H9 (cell line): Measurements from ENCODE around the gene TNS2. TPM values are rescaled to one million over a fixed set of nuclear protein-coding genes. Genes with fewer than 3 reads are reported as not detected.

Experiments
- DNase-seq: peaks from one replicate; pipeline ENCODE4 v3.0.0-alpha.2; 2017
- H2AFZ ChIP-seq: one replicate; pipeline ENCODE4 v1.6.1; 2013; ENCODE audit warnings: mild to moderate bottlenecking, low read length, control low read depth, moderate library complexity
- H2AK5ac ChIP-seq: 2 replicates; pipeline ENCODE4 v1.6.1; 2013; ENCODE audit warnings: low read length, control low read depth, mixed read lengths; ENCODE audit not compliant: insufficient read length
- H2BK120ac ChIP-seq: one replicate; pipeline ENCODE4 v1.6.1; 2013; ENCODE audit warnings: low read depth, mild to moderate bottlenecking, low read length, control low read depth, inconsistent platforms; ENCODE audit not compliant: poor library complexity, severe bottlenecking
- H2BK12ac ChIP-seq: 2 replicates; pipeline ENCODE4 v1.6.1; 2013; ENCODE audit warnings: low read length, control low read depth, mixed read lengths, low read depth; ENCODE audit not compliant: insufficient read length
- H2BK15ac ChIP-seq: 2 replicates; pipeline ENCODE4 v1.6.1; 2013; ENCODE audit warnings: low read depth, low read length, control low read depth
- H2BK20ac ChIP-seq: one replicate; pipeline ENCODE4 v1.6.1; 2013; ENCODE audit warnings: low read depth, mild to moderate bottlenecking, low read length, control low read depth, inconsistent platforms; ENCODE audit not compliant: poor library complexity, severe bottlenecking
- H2BK5ac ChIP-seq: 2 replicates; pipeline ENCODE4 v1.6.1; 2013; ENCODE audit warnings: low read length, control low read depth, mixed read lengths; ENCODE audit not compliant: insufficient read length
- H3K14ac ChIP-seq: 2 replicates; pipeline ENCODE4 v1.6.1; 2013; ENCODE audit warnings: low read length, control low read depth; ENCODE audit not compliant: insufficient read depth
- H3K18ac ChIP-seq: 2 replicates; pipeline ENCODE4 v1.6.1; 2013; ENCODE audit warnings: low read depth, mild to moderate bottlenecking, mixed read lengths, low read length, control low read depth; ENCODE audit not compliant: insufficient read length
- H3K23ac ChIP-seq: 2 replicates; pipeline ENCODE4 v1.6.1; 2013; ENCODE audit warnings: low read length, control low read depth, mixed read lengths, low read depth; ENCODE audit not compliant: insufficient read length
- H3K23me2 ChIP-seq: 2 replicates; pipeline ENCODE4 v1.6.1; 2013; ENCODE audit warnings: low read depth, mild to moderate bottlenecking, mixed read lengths, low read length, control low read depth; ENCODE audit not compliant: insufficient read length, poor library complexity, severe bottlenecking
- H3K27ac ChIP-seq: 2 replicates; pipeline ENCODE4 v1.5.1; 2013; ENCODE audit warnings: low read length, control low read depth, mixed read lengths, low read depth; ENCODE audit not compliant: insufficient read length
- H3K27me3 ChIP-seq: 2 replicates; pipeline ENCODE4 v1.6.1; 2013; ENCODE audit warnings: low read length, control low read depth, inconsistent platforms; ENCODE audit not compliant: insufficient read depth
- H3K4ac ChIP-seq: 2 replicates; pipeline ENCODE4 v1.6.1; 2013; ENCODE audit warnings: low read depth, mild to moderate bottlenecking, control low read depth, inconsistent platforms, low read length, moderate library complexity
- H3K4me1 ChIP-seq: 2 replicates; pipeline ENCODE4 v1.6.1; 2013; ENCODE audit warnings: low read length, control low read depth, inconsistent platforms; ENCODE audit not compliant: insufficient read depth
- H3K4me2 ChIP-seq: 2 replicates; pipeline ENCODE4 v1.6.1; 2013; ENCODE audit warnings: low read length, control low read depth, mixed read lengths; ENCODE audit not compliant: insufficient read length, insufficient read depth
- H3K56ac ChIP-seq: 2 replicates; pipeline ENCODE4 v1.6.1; 2013; ENCODE audit warnings: low read depth, mild to moderate bottlenecking, mixed read lengths, low read length, control low read depth; ENCODE audit not compliant: insufficient read length
- H3K79me1 ChIP-seq: 2 replicates; pipeline ENCODE4 v1.6.1; 2013; ENCODE audit warnings: low read depth, mild to moderate bottlenecking, moderate library complexity, low read length, control low read depth, inconsistent platforms; ENCODE audit not compliant: insufficient read depth, poor library complexity, severe bottlenecking
- H3K79me2 ChIP-seq: 2 replicates; pipeline ENCODE4 v1.6.1; 2013; ENCODE audit warnings: low read length, control low read depth, inconsistent platforms; ENCODE audit not compliant: insufficient read depth
- H3K9ac ChIP-seq: 2 replicates; pipeline ENCODE4 v1.6.1; 2013; ENCODE audit warnings: low read length, control low read depth, mixed read lengths; ENCODE audit not compliant: insufficient read length; ENCODE audit errors: extremely low read depth
- H3K9me3 ChIP-seq: one replicate; pipeline ENCODE4 v1.6.1; 2013; ENCODE audit warnings: low read depth, low read length, inconsistent platforms; ENCODE audit not compliant: control insufficient read depth
- H3T11ph ChIP-seq: one replicate; pipeline ENCODE4 v1.6.1; 2013; ENCODE audit warnings: mild to moderate bottlenecking, low read length, control low read depth, inconsistent platforms
- H4K20me1 ChIP-seq: one replicate; pipeline ENCODE4 v1.6.1; 2013; ENCODE audit not compliant: control insufficient read depth, insufficient read length, insufficient read depth
- H4K5ac ChIP-seq: 2 replicates; pipeline ENCODE4 v1.6.1; 2013; ENCODE audit warnings: low read depth, mild to moderate bottlenecking, mixed read lengths, low read length, control low read depth; ENCODE audit not compliant: insufficient read length
- H4K8ac ChIP-seq: replicated peaks from 2 replicates; pipeline ENCODE4 v1.6.1; 2013; ENCODE audit warnings: low read length, control low read depth, mixed read lengths, low read depth; ENCODE audit not compliant: insufficient read length
- H4K91ac ChIP-seq: 2 replicates; pipeline ENCODE4 v1.6.1; 2013; ENCODE audit warnings: low read depth, mild to moderate bottlenecking, moderate library complexity, mixed read lengths, low read length, control low read depth; ENCODE audit not compliant: insufficient read length
- H3K27ac Mint-ChIP-seq, 3 experiments: 2 replicates in 2 of 3; 3 replicates in 1 of 3; pipeline ENCODE4 v1.8.0; 2020 to 2021; ENCODE audit warnings: mixed read lengths in 3 of 3, mild to moderate bottlenecking in 1 of 3, moderate library complexity in 1 of 3
- H3K27me3 Mint-ChIP-seq: 2 replicates; pipeline ENCODE4 v1.8.0; 2021; ENCODE audit warnings: low read depth, mild to moderate bottlenecking, moderate library complexity, mixed read lengths
- H3K36me3 Mint-ChIP-seq, 3 experiments: 2 replicates in 2 of 3; 3 replicates in 1 of 3; pipeline ENCODE4 v1.8.0; 2020 to 2021; ENCODE audit warnings: low read depth in 3 of 3, mixed read lengths in 3 of 3; ENCODE audit not compliant: insufficient read depth in 1 of 3
- H3K4me1 Mint-ChIP-seq, 2 experiments: 2 replicates each; pipeline ENCODE4 v1.8.0; 2020; ENCODE audit warnings: mixed read lengths in 2 of 2
- H3K4me3 Mint-ChIP-seq, 2 experiments: 2 replicates in 1 of 2; 3 replicates in 1 of 2; pipeline ENCODE4 v1.8.0; 2020 to 2021; ENCODE audit warnings: mild to moderate bottlenecking in 2 of 2, mixed read lengths in 2 of 2, moderate library complexity in 1 of 2
- H3K9me3 Mint-ChIP-seq, 2 experiments: 2 replicates in 1 of 2; 3 replicates in 1 of 2; pipeline ENCODE4 v1.8.0; 2020; ENCODE audit warnings: mild to moderate bottlenecking in 2 of 2, mixed read lengths in 2 of 2, moderate library complexity in 1 of 2
- WGBS: extraction: QIAGEN DNeasy Blood & Tissue Kit; methylation state at CpG from one replicate; pipeline ENCODE4 v1.1.7; 2013; ENCODE audit warnings: missing lambda C conversion rate, low lambda C conversion rate, mixed read lengths; ENCODE audit not compliant: insufficient read length; ENCODE audit errors: extremely low coverage; 5-methylcytosine and 5-hydroxymethylcytosine counted together
- total RNA-seq: library from RNA; stranded (reverse); gene quantifications from 2 replicates; pipeline ENCODE4 v1.2.1, GENCODE V29; 2021
- TF ChIP-seq, protein P1 (sequence below): fragments of 200-600 bp; sonication (generic); conservative IDR thresholded peaks from 3 replicates; pipeline ENCODE4 v1.8.0; 2021; ENCODE audit warnings: antibody characterized with exemption, mild to moderate bottlenecking

The TNS2 gene
- total RNA-seq, 1 experiment from 2014 or later: 4.5 TPM

DNA sequence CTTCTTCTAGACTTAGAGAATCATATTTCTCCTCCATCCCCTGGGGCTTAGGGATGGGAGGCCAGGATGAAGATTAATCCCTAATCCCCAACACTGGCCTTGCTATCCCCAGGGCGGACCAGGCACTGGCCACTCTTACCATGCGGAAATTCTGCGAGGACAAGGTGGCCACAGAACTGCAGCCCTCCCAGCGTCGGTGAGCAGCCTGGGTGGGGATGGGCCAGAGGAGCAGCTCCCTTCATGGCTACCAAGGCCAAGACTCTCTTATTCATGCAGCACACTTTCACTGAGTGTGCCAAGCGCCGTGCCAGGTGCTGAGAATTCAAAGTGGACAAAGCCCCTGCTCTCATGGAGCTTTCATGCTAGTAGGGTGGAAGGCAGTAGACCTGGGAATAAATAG, 7.0 kb downstream of the TNS2 start:
- Mint-ChIP-seq H3K27ac (no peak overlapping the region; a peak in 1 of 7 replicates), H3K36me3 (peaks cover 4 to 5% (median 4%) of the 10 kb centered on the region in 3 experiments; a peak in 5 of 7 replicates), H3K4me1 (peaks cover 14 to 18% of the 10 kb centered on the region in 2 experiments), H3K4me3 (no peak overlapping the region), H3K27me3 (peaks cover 46% of the 10 kb centered on the region), H3K9me3 (no peaks in the 10 kb centered on the region)
- no peak overlapping the region for H4K91ac ChIP-seq
- no peak overlapping the region for H2BK15ac ChIP-seq
- H2BK5ac ChIP-seq: no peak overlapping the region
- H3K9ac ChIP-seq: no peak overlapping the region
- H2BK120ac ChIP-seq: no peak overlapping the region
- no peak overlapping the region for H3K14ac ChIP-seq
- H3K4me2 ChIP-seq: no peak overlapping the region
- H3K27ac ChIP-seq: no peak overlapping the region
- no peaks in the 10 kb centered on the region; the same call in 1 of the 2 replicates for H3K79me2 ChIP-seq
- no peak overlapping the region for H3K56ac ChIP-seq
- no peaks in the 10 kb centered on the region; the same call in 1 of the 2 replicates for H3K27me3 ChIP-seq
- no peak overlapping the region for H3K23ac ChIP-seq
- TF ChIP-seq, protein P1, sequence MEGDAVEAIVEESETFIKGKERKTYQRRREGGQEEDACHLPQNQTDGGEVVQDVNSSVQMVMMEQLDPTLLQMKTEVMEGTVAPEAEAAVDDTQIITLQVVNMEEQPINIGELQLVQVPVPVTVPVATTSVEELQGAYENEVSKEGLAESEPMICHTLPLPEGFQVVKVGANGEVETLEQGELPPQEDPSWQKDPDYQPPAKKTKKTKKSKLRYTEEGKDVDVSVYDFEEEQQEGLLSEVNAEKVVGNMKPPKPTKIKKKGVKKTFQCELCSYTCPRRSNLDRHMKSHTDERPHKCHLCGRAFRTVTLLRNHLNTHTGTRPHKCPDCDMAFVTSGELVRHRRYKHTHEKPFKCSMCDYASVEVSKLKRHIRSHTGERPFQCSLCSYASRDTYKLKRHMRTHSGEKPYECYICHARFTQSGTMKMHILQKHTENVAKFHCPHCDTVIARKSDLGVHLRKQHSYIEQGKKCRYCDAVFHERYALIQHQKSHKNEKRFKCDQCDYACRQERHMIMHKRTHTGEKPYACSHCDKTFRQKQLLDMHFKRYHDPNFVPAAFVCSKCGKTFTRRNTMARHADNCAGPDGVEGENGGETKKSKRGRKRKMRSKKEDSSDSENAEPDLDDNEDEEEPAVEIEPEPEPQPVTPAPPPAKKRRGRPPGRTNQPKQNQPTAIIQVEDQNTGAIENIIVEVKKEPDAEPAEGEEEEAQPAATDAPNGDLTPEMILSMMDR: no peak
- no peaks in the 10 kb centered on the region for H3K23me2 ChIP-seq
- H4K8ac ChIP-seq: no peak overlapping the region
- no peak overlapping the region for H2AK5ac ChIP-seq
- no peak overlapping the region for H4K5ac ChIP-seq
- no peaks in the 10 kb centered on the region for H4K20me1 ChIP-seq
- H3K4me1 ChIP-seq: peaks cover 3% of the 10 kb centered on the region; the same call in 1 of the 2 replicates
- no peaks in the 10 kb centered on the region for H3K9me3 ChIP-seq
- H3T11ph ChIP-seq: no peak overlapping the region
- H3K4ac ChIP-seq: no peak overlapping the region
- no CpG with 5 or more reads among the region's 7 CpGs for WGBS
- no peak overlapping the region for H2BK12ac ChIP-seq
- no peak overlapping the region for H3K18ac ChIP-seq
- H3K79me1 ChIP-seq: no peaks in the 10 kb centered on the region
- no peak overlapping the region for H2AFZ ChIP-seq
- DNase-seq: no peak
- H2BK20ac ChIP-seq: no peak overlapping the region
